ENCODE measurements around the gene PPP1R14C. TPM values are rescaled to one million over a fixed set of nuclear protein-coding genes. Genes with fewer than 3 reads are reported as not detected.

The PPP1R14C gene
- total and polyA plus RNA-seq, 2 of the 13 experiments (the other 11 are each of a cell fraction or from before 2014, with no cell fraction given) = not detected

DNA sequence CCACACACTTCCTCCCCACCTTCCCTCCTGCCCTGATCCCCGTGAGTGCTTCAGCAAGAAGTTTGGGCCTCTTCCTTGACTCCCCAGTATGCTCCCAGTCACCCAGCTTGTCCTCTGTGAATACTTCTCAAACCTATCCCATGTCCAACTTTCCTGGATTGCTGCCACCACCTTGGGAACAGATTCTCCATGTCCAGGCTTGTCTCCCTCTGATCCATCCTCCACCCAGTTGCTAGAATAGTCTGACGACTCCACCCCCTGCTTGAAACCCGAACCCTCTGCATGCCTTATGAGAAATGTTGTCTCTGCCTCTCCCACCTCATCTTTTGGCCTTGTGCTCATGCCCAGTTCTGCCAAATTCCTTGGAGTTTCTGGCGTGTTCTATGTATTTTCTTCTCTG lies 108.0 kb downstream of the PPP1R14C start:
- intact Hi-C loops (cut with micrococcal nuclease; ENCODE audit: unreplicated experiment) (no loop called here), in situ Hi-C loops (cut with HindIII; ENCODE audit: extremely low pct_ligation_motif_present, low pct_unique_long_range_greater_than_20kb) (no loop called here)
- WGBS (ENCODE audit: low lambda C conversion rate) = under 1% methylated on average over 4 of the region's 4 CpGs
- Histone ChIP-seq H3K4me3 (replicated peaks in 1 of 3; ENCODE audit: insufficient read depth in 1 of 3, low read depth in 2 of 3, low read length in 3 of 3) (no peak overlapping the region), H3K79me2 (ENCODE audit: insufficient read depth, low read length) (no peaks in the 10 kb centered on the region), H4K20me1 (ENCODE audit: insufficient read depth, low read length) (no peaks in the 10 kb centered on the region), H3K27me3 (ENCODE audit: control insufficient read depth in 1 of 2, insufficient read depth in 2 of 2, low read length in 2 of 2) (peaks cover under 1 to 14% of the 10 kb centered on the region in 2 experiments; a peak in 3 of 5 replicates), H2AFZ (ENCODE audit: low read length) (no peak overlapping the region), H3K36me3 (replicated peaks in 1 of 2; ENCODE audit: control insufficient read depth in 1 of 2, insufficient read depth in 2 of 2, low read length in 2 of 2) (no peaks in the 10 kb centered on the region), H3K9me3 (ENCODE audit: low read length) (no peaks in the 10 kb centered on the region; the same call in 1 of the 2 replicates), H3K4me1 (ENCODE audit: insufficient read depth, low read length) (no peaks in the 10 kb centered on the region), H3K9ac (ENCODE audit: insufficient read depth, low read depth, low read length) (no peak overlapping the region), H3K4me2 (ENCODE audit: low read depth, low read length) (no peak overlapping the region), H3K27ac (ENCODE audit: extremely low read length, insufficient read depth, low read length) (no peak overlapping the region)
- BruUV-seq (replicated peaks) = no TSS peak
- FAIRE-seq = no peak
- ATAC-seq = no peak
- DNase-seq (ENCODE audit: low spot score) = no peak
- POLR2A ChIA-PET = no interaction called here
- CTCF ChIA-PET (ENCODE audit: low intra/inter-chr PET ratio, low total read pairs) = no interaction called here
- TF ChIP-seq ZFX (CRISPR knock-in tag; IDR thresholded peaks at IDR 0.05; ENCODE audit: low read depth) (no peak), TCF7 (IDR thresholded peaks at IDR 0.05; ENCODE audit: low read depth) (no peak), SUZ12 (IDR thresholded peaks at IDR 0.05; ENCODE audit: low read depth, low read length) (no peak), HNRNPH1 (optimal IDR thresholded peaks at IDR 0.05; ENCODE audit: low read depth, low read length) (no peak), ZNF136 (CRISPR knock-in tag; IDR thresholded peaks at IDR 0.05; ENCODE audit: low read depth) (no peak), CENPX (CRISPR knock-in tag; IDR thresholded peaks at IDR 0.05) (no peak), PHF5A (CRISPR knock-in tag; IDR thresholded peaks at IDR 0.05; ENCODE audit: low read depth, unreplicated experiment) (no peak), HMG20A (CRISPR knock-in tag; IDR thresholded peaks at IDR 0.05; ENCODE audit: borderline replicate concordance) (no peak), ZSCAN25 (CRISPR knock-in tag; IDR thresholded peaks at IDR 0.05) (no peak), ZNF598 (CRISPR knock-in tag; IDR thresholded peaks at IDR 0.05; ENCODE audit: borderline replicate concordance) (no peak), TGIF2 (CRISPR knock-in tag; IDR thresholded peaks at IDR 0.05) (no peak), ZNF451 (CRISPR knock-in tag; IDR thresholded peaks at IDR 0.05) (no peak), ZNF160 (CRISPR knock-in tag; IDR thresholded peaks at IDR 0.05) (no peak), ZNF883 (CRISPR knock-in tag; IDR thresholded peaks at IDR 0.05; ENCODE audit: not compliant biosample characterization) (no peak)
- TF ChIP-seq, protein P1, sequence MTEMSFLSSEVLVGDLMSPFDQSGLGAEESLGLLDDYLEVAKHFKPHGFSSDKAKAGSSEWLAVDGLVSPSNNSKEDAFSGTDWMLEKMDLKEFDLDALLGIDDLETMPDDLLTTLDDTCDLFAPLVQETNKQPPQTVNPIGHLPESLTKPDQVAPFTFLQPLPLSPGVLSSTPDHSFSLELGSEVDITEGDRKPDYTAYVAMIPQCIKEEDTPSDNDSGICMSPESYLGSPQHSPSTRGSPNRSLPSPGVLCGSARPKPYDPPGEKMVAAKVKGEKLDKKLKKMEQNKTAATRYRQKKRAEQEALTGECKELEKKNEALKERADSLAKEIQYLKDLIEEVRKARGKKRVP (CRISPR knock-in tag; IDR thresholded peaks at IDR 0.05) = no peak
- TF ChIP-seq, protein P2, sequence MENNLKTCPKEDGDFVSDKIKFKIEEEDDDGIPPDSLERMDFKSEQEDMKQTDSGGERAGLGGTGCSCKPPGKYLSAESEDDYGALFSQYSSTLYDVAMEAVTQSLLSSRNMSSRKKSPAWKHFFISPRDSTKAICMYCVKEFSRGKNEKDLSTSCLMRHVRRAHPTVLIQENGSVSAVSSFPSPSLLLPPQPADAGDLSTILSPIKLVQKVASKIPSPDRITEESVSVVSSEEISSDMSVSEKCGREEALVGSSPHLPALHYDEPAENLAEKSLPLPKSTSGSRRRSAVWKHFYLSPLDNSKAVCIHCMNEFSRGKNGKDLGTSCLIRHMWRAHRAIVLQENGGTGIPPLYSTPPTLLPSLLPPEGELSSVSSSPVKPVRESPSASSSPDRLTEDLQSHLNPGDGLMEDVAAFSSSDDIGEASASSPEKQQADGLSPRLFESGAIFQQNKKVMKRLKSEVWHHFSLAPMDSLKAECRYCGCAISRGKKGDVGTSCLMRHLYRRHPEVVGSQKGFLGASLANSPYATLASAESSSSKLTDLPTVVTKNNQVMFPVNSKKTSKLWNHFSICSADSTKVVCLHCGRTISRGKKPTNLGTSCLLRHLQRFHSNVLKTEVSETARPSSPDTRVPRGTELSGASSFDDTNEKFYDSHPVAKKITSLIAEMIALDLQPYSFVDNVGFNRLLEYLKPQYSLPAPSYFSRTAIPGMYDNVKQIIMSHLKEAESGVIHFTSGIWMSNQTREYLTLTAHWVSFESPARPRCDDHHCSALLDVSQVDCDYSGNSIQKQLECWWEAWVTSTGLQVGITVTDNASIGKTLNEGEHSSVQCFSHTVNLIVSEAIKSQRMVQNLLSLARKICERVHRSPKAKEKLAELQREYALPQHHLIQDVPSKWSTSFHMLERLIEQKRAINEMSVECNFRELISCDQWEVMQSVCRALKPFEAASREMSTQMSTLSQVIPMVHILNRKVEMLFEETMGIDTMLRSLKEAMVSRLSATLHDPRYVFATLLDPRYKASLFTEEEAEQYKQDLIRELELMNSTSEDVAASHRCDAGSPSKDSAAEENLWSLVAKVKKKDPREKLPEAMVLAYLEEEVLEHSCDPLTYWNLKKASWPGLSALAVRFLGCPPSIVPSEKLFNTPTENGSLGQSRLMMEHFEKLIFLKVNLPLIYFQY (CRISPR knock-in tag; IDR thresholded peaks at IDR 0.05; ENCODE audit: borderline replicate concordance) = no peak

Data from HepG2 (cell line).